Endothelial cell of umbilical vein (primary cell): ENCODE measurements around the gene TWF2. TPM values are rescaled to one million over a fixed set of nuclear protein-coding genes. Genes with fewer than 3 reads are reported as not detected.

Source experiments
- BruUV-seq: library from RNA; stranded (reverse); fragments of 400-500 nt; replicated peaks from 2 replicates; lab custom pipeline; 2021; lab: Mats Ljungman, UMichigan
- CTCF ChIA-PET: fragments of 300-600, 350-600 bp; sonication (Branson Sonifier 250); formaldehyde crosslinking; loops from one replicate; lab custom pipeline; 2021; ENCODE audit warnings: antibody characterized with exemption, inconsistent platforms; lab: Charles Lee
- POLR2A ChIA-PET: fragments of 300-600, 350-600 bp; sonication (Branson Sonifier 250); formaldehyde crosslinking; loops from one replicate; lab custom pipeline; 2021; ENCODE audit warnings: antibody characterized with exemption, inconsistent platforms; lab: Charles Lee
- DNase-seq: peaks from one replicate; pipeline ENCODE4 v3.0.0-alpha.2; 2011; ENCODE audit warnings: low read depth, low spot score
- FAIRE-seq: peaks from 2 replicates; lab custom pipeline; 2011; peaks lifted over from hg19 to GRCh38; lab: Jason Lieb, UNC
- H2AFZ ChIP-seq: 2 replicates; pipeline ENCODE4 v1.6.0; 2012; ENCODE audit warnings: low read depth, low read length, control low read depth, inconsistent platforms
- H3K27ac ChIP-seq: 2 replicates; pipeline ENCODE4 v1.5.1; 2011; ENCODE audit warnings: low read depth, mild to moderate bottlenecking, control low read depth, low read length, moderate library complexity; ENCODE audit not compliant: insufficient read depth
- H3K27me3 ChIP-seq, 2 experiments: 2 replicates each; pipeline versions ENCODE4 v1.6.0 to v1.6.1; 2011; ENCODE audit warnings: low read length in 2 of 2, mixed read lengths in 1 of 2; ENCODE audit not compliant: control insufficient read depth in 2 of 2, insufficient read depth in 2 of 2
- H3K36me3 ChIP-seq, 2 experiments: 2 replicates in 1 of 2; 3 replicates in 1 of 2; pipeline ENCODE4 v1.5.1; 2011; ENCODE audit warnings: low read length in 2 of 2, mild to moderate bottlenecking in 1 of 2, moderate library complexity in 1 of 2; ENCODE audit not compliant: control insufficient read depth in 2 of 2, insufficient read depth in 2 of 2; ENCODE audit errors: extremely low read depth in 1 of 2
- H3K4me1 ChIP-seq: 3 replicates; pipeline ENCODE4 v1.5.1; 2011; ENCODE audit warnings: mild to moderate bottlenecking, low read length; ENCODE audit not compliant: control insufficient read depth, insufficient read depth; ENCODE audit errors: extremely low read depth
- H3K4me2 ChIP-seq: 2 replicates; pipeline ENCODE4 v1.6.1; 2011; ENCODE audit warnings: low read length, control low read depth, mixed read lengths; ENCODE audit not compliant: insufficient read depth
- H3K4me3 ChIP-seq, 3 experiments: fragments of 200-600 bp in 1 of 3; sonication (generic), shearing (Covaris generic) in 1 of 3; replicated peaks in 1 of 3; 2 replicates each; pipeline ENCODE4 v1.5.1; 2011 to 2016; ENCODE audit warnings: control low read depth in 3 of 3, low read length in 3 of 3, mild to moderate bottlenecking in 2 of 3, inconsistent platforms in 1 of 3, low read depth in 1 of 3, moderate library complexity in 1 of 3; ENCODE audit not compliant: insufficient read depth in 1 of 3
- H3K79me2 ChIP-seq: 2 replicates; pipeline ENCODE4 v1.6.0; 2012; ENCODE audit warnings: low read length, inconsistent platforms; ENCODE audit not compliant: control insufficient read depth, insufficient read depth
- H3K9ac ChIP-seq: replicated peaks from 2 replicates; pipeline ENCODE3; 2011; ENCODE audit warnings: low read length, control low read depth; ENCODE audit not compliant: insufficient read depth; ENCODE audit errors: extremely low read depth
- H3K9me1 ChIP-seq: replicated peaks from 3 replicates; pipeline ENCODE4 v1.6.0; 2011; ENCODE audit warnings: mild to moderate bottlenecking, low read length; ENCODE audit not compliant: control insufficient read depth, insufficient read depth; ENCODE audit errors: extremely low read depth
- H3K9me3 ChIP-seq: replicated peaks from 2 replicates; pipeline ENCODE4 v1.5.1; 2012; ENCODE audit warnings: low read length, inconsistent platforms; ENCODE audit not compliant: control insufficient read depth, insufficient read depth
- H4K20me1 ChIP-seq: replicated peaks from 2 replicates; pipeline ENCODE3; 2011; ENCODE audit warnings: mild to moderate bottlenecking, low read length; ENCODE audit not compliant: control insufficient read depth, insufficient read depth; ENCODE audit errors: extremely low read depth
- CTCF ChIP-seq, 2 donors: IDR thresholded peaks; 1 replicate in 1 of 2; 2 replicates in 1 of 2; pipeline ENCODE4 v1.5.1; 2011; ENCODE audit warnings: low read length in 2 of 2, mild to moderate bottlenecking in 2 of 2, moderate library complexity in 2 of 2, control low read depth in 1 of 2, inconsistent platforms in 1 of 2, low read depth in 1 of 2; ENCODE audit not compliant: insufficient read depth in 1 of 2; ENCODE audit errors: extremely low read depth in 1 of 2
- EZH2 ChIP-seq: IDR thresholded peaks from 2 replicates; pipeline ENCODE4 v1.6.1; 2012; ENCODE audit warnings: borderline replicate concordance, low read depth, mild to moderate bottlenecking, moderate library complexity, low read length, inconsistent platforms; ENCODE audit not compliant: severe bottlenecking
- FOS ChIP-seq: IDR thresholded peaks from 2 replicates; pipeline ENCODE4 v1.6.1; 2011; ENCODE audit warnings: mild to moderate bottlenecking, low read length, moderate library complexity, borderline replicate concordance; ENCODE audit not compliant: insufficient read depth
- GATA2 ChIP-seq: IDR thresholded peaks from 2 replicates; pipeline ENCODE4 v1.7.0; 2011; ENCODE audit warnings: low read depth, mild to moderate bottlenecking, moderate library complexity, mixed read lengths, low read length; ENCODE audit not compliant: insufficient read length, insufficient read depth
- JUN ChIP-seq: IDR thresholded peaks from 2 replicates; pipeline ENCODE4 v1.6.1; 2011; ENCODE audit warnings: borderline replicate concordance, low read depth; ENCODE audit not compliant: insufficient read length, insufficient read depth
- MAX ChIP-seq: IDR thresholded peaks from 2 replicates; pipeline ENCODE4 v1.6.1; 2011; ENCODE audit not compliant: insufficient read depth, insufficient read length
- MYC ChIP-seq: IDR thresholded peaks from one replicate; pipeline ENCODE4 v1.6.1; 2011; ENCODE audit warnings: mild to moderate bottlenecking, low read depth, low read length
- POLR2A ChIP-seq: IDR thresholded peaks from 2 replicates; pipeline ENCODE4 v1.6.1; 2012; ENCODE audit warnings: low read depth, mild to moderate bottlenecking, control low read depth, low read length
- POLR2AphosphoS5 ChIP-seq: IDR thresholded peaks from 2 replicates; pipeline ENCODE4 v1.6.1; 2012; ENCODE audit warnings: low read depth, mild to moderate bottlenecking, control low read depth, low read length, moderate library complexity; ENCODE audit not compliant: insufficient read depth
- dilution Hi-C: fragments of 300-500 bp; cut with MboI; formaldehyde crosslinking; loops from one replicate; pipeline ENCODE4 v1.15.0; 2019; ENCODE audit warnings: low sequenced_read_pairs; ENCODE audit not compliant: extremely low pct_ligation_motif_present
- intact Hi-C: fragments of 100-400 bp; cut with micrococcal nuclease; formaldehyde crosslinking; loops from one replicate; pipeline ENCODE4 v1.10.0; 2022
- polyA plus RNA-seq, 4 experiments: library from polyadenylated mRNA; depleted of rRNA in 3 of 4; stranded (reverse) in 3 of 4; unstranded in 1 of 4; fragments of >200 nt; gene quantifications; 2 replicates each; pipeline versions ENCODE4 v1.2.1 to v1.2.3, GENCODE V29; 2011 to 2012; ENCODE audit warnings: missing spikeins in 1 of 4
- total RNA-seq: library from RNA; stranded (reverse); gene quantifications from 2 replicates; pipeline ENCODE4 v1.2.3, GENCODE V29; 2021

Gene TWF2
- total and polyA plus RNA-seq, 2 donors (not counting 3 experiments of a cell fraction or from before 2014, with no cell fraction given) = 82.9 to 134 TPM

GRCh38 chr3:52226229-52226817, 12.6 kb downstream of the TWF2 start:
- Histone ChIP-seq H3K9me3 (no peaks in the 10 kb centered on the region), H3K9ac (no peak overlapping the region), H3K36me3 (peaks cover 14 to 24% of the 10 kb centered on the region in 2 experiments), H3K27me3 (no peaks in the 10 kb centered on the region), H3K4me2 (no peak overlapping the region), H3K9me1 (no peaks in the 10 kb centered on the region), H3K79me2 (no peaks in the 10 kb centered on the region), H3K27ac (no peak overlapping the region), H3K4me3 (no peak overlapping the region), H4K20me1 (no peaks in the 10 kb centered on the region), H2AFZ (no peak overlapping the region), H3K4me1 (no peaks in the 10 kb centered on the region)
- no peak for DNase-seq
- ChIA-PET CTCF (interaction anchor here (0.7 to 9.7 kb wide), 3 partner anchors 61 to 114 kb away, joined by 3 to 133 read pairs (median 6); partner anchors contain the start of gene GLYCTK), POLR2A (no interaction called here)
- FAIRE-seq = no peak
- TF ChIP-seq POLR2A = no peak
- TF ChIP-seq CTCF (IDR thresholded peaks at IDR 0.05; ENCODE audit: extremely low read depth in 1 of 2, insufficient read depth in 1 of 2, low read depth in 1 of 2, low read length in 2 of 2) = no peak
- no peak for TF ChIP-seq GATA2
- TF ChIP-seq FOS = no peak
- TF ChIP-seq EZH2 = no peak
- TF ChIP-seq MAX = no peak
- TF ChIP-seq POLR2AphosphoS5 = no peak
- TF ChIP-seq JUN = no peak
- TF ChIP-seq MYC = no peak
- dilution Hi-C loops (no loop called here), intact Hi-C loops (no loop called here)
- no TSS peak for BruUV-seq
